Anterior cingulate cortex (tissue), 58 donors: ENCODE results near the gene MPPE1.

Experiments
- DNase-seq, 58 donors: peaks; one replicate each; lab custom pipeline; 2025; lab: John Stamatoyannopoulos, UW

Gene MPPE1

GRCh38 chr18:11886577-11887110, 21.5 kb downstream of the MPPE1 start:
- no peak for DNase-seq

DNA sequence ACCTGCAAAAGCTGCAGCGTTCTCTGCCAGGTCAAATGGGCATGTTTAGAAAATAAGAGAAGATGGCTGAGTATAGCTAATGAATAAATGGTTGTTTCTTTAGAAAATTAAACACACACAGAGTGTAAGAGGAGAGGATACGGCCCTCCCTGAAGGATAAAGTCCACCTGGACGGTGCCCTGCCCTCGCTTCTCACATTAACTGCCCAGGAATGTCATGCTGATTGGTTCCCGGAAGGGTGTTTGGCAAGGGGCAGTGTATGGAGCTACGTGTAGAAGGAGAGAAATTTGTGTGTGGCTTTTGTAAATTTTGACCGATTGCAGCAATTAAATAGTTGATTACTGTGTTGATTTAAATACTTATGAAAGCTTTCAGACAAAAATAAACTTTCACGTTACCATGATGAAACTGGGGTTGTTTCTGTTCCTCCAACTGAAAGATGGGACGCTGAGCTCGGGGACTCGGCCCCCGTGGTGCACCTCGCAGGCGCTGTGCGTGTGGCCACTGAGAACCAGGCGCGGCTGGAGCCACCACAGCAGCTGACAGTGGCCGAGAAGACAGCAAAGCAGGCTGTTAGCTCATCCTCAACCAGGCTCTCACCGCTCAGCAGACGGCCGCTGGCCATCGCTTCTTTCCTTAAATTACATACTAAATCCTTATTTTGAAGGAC, 22.7 kb downstream of the MPPE1 start:
- DNase-seq = peak in 25 of 58 donors; percentile 5 to 57 (median 18)

- no peak for DNase-seq
Measured at GRCh38 chr18:11884396-11885030, 23.6 kb downstream of the MPPE1 start.

- no peak for DNase-seq
Measured at GRCh38 chr18:11883153-11883552, 25.0 kb downstream of the MPPE1 start.

GRCh38 chr18:11882636-11883035, 25.5 kb downstream of the MPPE1 start:
- no peak for DNase-seq

DNA sequence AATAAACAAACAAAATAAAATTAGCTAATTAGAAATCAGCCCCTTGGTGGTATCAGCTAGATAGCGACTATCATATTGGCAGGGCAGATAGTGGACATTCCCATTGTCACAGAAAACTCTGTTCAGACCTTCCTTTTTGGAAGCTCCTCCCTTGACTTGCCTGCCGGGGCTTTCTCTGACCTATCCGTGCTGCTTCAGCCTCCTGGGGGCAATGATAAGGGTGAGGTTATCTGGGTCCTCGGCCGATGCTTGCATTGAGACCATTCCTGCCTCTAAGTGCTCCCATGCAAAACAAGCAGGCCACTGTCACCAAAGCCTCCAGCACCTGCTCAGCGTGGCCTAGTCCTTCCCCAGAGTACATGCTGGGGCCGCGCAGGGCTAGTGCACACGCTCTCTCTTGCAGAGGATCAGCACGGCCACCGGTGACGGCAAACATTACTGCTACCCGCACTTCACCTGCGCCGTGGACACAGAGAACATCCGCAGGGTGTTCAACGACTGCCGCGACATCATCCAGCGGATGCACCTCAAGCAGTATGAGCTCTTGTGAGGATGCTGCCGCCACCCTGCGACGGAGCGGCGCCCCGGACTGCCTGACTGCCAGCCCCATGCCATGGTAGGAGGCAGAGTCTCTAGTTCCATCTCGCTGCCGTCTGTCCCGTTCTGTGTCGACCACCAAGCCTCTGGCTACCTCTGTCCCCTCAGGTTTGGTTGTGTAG, 27.4 kb downstream of the MPPE1 start:
- DNase-seq = no peak

DNA sequence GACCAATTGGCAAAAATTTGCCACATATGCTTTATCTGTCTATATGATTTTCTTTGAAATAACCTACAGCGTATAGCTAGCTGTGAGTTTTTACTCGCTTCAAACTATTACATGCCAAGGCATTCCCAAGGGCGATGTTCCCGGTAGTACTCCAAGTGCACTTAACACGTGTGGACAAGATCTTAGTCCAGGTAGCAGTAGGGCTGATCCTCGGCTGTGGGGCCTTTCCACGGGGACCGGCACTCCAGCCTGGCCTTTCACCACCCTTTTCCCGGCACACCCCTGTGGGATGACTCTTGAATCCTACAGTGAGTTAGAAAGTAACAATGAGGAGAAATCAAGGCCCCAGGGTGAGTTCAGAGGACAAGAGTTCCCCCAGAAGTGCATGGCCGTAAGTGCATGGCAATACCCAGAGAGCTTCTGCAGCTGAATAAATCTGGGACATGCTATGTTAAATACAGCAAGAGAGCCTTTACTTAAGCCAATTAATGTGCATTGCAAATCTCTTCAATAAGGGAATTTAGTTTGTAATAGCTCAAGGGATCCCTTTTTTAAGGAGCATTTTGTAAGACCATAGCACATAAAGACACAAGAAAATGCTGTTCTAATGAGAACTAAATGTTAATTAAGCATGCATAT, 30.5 kb downstream of the MPPE1 start:
- DNase-seq = no peak

GRCh38 chr18:11874676-11875075, 33.4 kb downstream of the MPPE1 start:
- DNase-seq = no peak

DNA sequence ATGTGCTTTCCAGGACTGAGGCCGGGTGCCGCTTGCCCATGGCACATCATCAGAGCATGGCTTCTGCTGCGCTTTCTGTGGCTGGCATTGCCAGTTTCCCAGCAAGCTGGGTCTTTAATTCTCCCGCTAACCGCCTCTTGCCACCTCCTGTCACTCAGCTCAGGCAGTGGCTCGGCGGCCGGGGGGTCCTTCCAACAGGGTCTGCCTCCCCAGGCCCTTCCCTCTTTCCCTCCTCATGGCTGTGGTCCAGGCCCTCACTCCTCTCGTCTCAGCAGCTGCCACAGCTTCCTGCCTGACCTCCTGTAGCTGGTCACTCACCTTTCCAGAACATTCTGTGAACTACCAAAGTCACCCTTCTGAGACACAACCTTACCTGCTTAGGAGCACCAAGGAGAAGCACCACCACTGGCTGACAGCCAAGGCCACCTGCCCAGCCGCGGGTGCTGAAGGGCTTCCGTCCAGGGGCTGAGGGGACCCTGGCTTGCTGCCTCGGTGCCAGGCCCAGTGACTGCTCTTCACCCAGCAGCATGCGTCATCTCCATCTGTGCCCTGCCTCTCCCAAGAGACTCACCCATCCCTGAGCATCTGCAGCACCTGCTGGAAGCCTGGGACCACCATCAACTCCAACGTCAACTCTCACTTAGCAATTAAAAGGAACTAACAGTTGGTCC, 34.3 kb downstream of the MPPE1 start:
- DNase-seq = no peak

GRCh38 chr18:11872479-11873136, 35.5 kb downstream of the MPPE1 start:
- peak in 2 of 58 donors; percentile 4 to 10 for DNase-seq

DNA sequence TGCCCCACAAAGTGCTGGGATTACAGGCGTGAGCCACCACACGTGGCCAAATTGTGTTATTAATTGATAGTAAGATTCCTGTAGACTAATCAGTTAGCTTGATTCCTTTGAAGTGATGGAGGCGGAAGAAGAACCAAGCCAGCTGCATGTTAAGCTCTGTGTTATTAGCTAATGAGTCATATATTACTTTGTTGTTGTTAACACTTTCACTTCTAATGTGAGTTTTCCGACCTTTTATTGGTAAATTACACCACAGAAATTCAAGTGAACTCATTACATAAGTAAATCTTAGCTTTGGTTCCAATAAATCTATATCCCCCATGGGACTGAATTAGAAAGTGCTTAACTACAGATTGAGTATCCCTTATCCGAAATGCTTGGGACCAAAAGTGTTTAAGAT, 36.6 kb downstream of the MPPE1 start:
- DNase-seq = no peak

- DNase-seq = no peak
Measured at GRCh38 chr18:11868230-11868629, 39.9 kb downstream of the MPPE1 start.

DNA sequence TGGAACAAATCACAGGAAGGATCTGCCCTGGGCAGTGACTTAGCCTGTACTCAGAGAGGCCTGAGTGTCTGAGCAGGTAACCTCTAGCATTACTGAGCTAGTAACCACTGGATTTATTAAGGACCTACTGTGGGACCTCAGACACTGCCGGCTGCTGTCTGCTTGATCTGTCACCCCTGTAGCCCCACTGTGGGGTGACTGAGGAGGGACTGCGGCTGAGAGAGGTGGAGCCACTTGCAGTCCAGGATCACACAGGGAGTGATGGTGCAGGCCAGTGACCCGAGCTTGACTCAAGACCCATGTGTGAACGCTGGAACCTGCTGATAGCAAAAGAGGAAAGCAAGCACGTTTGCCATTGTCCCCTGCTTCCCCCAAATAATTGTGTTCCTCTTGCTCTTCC, 41.4 kb downstream of the MPPE1 start:
- DNase-seq = no peak

DNA sequence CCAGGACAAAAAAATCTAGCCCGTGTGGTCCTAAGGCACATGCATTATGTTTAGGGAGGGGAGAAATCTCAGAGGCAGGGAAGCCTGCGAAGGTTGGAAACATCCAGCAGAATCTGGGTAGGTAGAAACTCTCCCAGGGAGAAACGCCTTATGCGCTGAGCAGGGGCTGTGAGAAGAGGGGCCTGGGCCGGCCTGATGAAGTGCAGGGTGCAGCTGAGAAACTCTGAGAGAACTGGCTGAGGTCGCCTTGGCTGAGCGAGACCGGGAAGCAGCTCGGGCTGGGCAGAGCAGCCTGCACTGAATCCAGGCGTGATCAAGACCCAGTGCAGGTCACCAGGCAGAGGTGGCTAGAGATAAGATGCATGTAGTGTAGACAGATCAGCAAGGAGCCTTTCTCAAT, 41.8 kb downstream of the MPPE1 start:
- DNase-seq = no peak

DNA sequence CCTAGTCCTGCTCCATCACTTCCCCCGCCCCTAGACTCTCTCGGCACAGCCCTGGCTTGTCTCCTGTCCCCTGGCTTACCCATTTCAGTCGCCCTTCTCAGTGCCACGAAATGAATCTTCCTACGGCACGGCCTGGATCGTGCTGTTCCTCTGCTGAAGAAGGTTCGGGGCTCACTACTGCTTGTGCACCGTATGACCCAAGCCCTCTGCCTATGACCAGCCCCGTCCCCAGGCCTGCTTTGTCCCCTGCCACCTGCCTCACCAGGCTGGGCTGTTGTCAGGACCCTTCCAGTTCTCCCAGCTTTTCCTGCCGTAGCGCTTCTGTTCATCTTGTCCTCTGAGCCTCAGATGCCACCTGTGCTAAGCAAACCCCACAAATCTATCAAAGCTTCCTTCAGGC, 43.0 kb downstream of the MPPE1 start:
- no peak for DNase-seq

- DNase-seq = no peak
Measured at GRCh38 chr18:11864471-11864870, 43.6 kb downstream of the MPPE1 start.

DNA sequence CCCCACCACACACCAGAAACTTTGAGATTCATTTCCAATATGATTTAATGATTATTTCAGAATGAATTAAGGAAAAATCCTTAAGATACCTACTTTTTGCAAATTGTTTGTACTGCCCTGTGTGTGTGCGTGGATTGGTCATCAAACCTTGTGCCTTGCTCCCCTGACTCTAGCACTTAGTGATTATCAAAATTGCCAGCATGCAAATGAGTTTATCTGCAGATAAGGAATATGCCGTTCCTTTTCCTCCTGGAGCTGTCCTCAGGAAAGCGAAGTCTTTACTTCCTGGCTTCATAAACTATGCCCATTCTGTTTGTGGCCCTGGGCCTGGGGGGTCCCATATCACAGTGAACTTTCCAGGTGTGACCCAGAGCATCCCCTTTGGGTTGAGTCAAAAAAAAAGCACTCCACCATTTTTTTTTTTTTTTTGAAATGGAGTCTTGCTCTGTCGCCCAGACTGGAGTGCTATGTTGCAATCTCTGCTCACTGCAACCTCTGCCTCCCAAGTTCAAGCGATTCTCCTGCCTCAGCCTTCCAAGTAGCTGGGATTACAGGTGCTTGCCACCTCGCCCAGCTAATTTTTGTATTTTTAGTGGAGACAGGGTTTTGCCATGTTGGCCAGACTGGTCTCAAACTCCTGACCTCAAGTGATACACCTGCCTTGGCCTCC, 45.5 kb downstream of the MPPE1 start:
- no peak for DNase-seq

DNA sequence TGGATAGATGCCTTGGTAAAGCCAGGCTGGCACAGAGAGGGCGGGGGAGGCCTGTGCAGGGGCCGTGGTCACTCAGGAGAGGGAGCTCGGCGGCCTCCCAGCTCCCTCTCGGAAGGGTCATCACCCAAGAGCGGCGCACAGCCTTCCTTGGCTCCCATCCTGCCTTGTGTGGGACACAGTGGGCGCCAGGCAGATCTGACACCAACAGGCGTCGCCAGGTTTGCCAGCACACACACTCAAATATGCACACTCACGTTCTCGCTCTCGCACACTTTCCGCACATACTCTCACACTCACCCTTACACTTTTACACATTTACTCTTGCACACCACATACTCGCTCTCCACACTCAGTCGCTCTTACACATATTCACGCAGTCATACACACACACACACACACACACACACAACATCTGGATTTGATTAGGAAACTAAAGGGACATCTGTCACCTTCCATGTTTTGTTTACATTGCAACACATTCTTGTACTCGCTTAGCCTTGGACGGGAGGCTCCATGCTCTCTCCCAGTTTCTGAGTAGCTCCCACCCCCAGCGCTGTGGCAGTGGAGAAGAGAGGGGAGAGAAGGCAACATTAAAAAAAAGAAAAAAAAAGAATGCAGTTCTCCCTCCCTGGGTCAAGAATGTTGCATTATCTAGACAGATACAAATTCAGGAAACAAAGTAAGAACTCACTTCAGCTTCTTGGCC, 46.4 kb downstream of the MPPE1 start:
- no peak for DNase-seq
